ENCODE measurements around the gene CFAP99.

Gene CFAP99

DNA sequence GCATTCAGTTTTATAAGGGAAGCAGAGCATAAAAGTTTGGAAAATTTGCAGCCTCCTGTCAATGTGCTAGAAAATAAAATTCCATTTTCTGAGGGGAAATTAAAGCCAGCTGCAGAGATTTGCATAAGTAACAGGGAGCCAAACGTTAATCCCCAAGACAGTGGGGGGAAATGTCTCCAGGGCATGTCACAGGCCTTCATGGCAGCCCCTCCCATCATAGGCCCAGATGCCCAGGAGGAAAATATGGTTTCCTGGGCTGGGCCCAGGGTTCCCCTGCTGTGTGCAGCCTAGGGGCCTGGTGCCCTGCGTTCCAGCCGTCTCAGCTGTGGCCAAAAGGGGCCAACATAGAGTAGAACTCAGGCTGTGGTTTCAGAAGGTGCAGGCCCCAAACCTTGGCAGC, 59.5 kb downstream of the CFAP99 start:
- DNase-seq = no peak

DNA sequence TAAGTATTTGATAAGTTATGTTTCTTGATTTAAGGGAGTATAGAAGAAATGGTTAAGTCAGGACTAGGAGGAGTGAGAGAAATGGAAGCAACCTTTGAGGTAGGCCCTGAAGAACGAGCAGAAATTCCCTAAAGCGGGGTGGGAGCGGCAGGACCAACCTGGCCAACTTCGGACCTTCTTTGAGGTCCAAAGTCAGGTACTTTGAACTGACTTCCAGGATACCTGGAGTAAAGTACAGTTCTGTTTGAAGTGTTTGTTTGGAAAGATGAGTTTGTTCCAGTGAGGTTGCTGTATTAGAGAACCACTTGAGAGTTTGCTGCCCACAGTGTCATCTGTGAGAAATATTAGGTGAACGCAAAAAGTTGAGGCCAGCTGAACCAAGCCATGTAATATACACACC, 61.9 kb downstream of the CFAP99 start:
- DNase-seq = no peak

DNA sequence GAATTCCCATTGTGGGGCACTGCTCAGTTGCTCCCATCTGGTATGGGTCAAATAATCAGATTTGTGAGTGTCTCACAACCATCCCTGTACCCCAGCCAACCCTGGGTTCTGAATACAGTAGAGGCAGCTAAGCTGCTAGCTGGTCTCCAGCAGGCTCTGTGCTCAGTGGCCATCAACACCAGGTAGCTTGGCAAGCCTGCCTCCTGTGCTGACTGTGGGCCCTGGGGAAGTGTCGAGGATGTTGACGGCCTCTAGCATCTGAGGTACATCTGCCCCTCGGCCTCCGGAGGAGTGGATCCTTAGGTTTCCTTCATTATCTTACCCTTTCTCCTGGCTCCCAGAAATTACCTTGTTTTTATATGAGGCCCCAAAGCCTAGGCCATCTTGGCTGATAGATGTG, 63.4 kb downstream of the CFAP99 start:
- no peak for DNase-seq

DNA sequence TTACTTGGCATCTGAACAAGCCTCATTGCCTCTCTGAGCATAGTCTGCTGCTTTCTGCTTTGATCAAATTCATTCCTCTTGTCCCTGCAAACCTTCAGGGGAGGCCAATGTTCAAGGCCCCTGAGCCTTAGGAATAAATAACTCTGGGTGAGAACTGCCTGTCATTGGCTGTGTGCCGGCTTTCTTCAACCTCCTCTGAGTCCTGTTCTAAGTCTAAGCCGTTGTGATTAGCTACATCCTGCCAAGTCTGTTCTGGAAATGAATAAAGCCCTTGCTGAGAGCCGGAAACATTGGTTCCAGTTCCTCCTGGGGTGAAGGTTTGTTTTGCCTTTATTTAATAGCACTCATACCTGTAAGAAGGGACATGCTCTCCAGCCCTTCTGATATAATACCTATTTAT, 63.9 kb downstream of the CFAP99 start:
- no peak for DNase-seq

DNA sequence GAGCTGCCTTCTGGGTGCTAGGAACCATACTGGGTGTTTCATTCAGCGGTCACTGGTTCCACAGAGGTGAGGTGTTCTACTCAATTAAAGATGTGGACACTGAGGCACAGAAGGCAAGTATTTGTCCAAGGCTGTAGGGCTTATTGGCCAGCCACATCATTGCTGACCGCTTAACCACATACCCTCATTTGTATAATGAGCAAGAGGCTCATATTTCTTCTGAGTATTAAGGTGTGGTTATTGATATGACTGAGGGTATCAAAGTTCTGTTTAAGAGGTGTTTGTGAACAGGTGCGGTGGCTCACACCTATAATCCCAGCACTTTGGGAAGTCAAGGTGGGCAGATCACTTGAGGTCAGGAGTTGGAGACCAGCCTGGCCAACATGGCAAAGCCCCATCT, 64.5 kb downstream of the CFAP99 start:
- DNase-seq = no peak

DNA sequence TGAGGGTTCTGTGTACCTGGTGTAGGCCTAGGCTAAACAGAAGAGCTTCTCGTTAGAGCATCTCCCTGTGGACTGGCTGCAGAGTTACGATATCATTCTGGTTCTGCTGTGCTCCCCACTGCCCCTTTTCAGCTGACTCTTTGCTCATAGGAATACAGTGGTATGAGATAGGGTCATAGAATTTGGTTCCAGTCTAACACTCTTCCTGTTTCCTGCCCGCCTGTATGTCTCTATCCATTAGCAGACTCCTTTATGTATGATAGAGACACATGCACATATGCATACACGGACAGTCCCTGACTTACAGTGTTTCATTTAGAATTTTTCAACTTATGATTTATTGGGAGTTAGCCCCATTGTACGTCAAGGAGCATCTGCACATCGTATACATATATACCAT, 65.4 kb downstream of the CFAP99 start:
- no peak for DNase-seq

DNA sequence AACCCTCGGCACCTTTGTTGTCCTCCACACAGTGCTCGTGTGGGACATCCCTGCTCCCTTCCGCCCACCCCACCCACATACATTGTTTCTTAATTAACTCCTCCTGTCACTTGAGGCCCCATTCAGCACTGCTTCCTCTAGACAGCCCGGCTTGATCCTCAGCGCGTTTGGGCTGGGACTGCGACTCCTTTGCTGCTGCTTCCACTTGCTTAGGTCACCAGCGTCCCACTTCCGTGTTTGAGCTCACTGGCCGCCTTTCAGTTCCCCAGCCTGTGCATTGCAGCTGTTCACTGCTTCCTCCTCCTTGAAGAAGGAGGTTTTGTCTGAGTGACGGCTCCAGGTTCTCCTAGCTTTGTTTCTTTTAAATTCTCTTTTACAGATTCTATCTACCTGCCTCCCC, 66.2 kb downstream of the CFAP99 start:
- no peak for DNase-seq

DNA sequence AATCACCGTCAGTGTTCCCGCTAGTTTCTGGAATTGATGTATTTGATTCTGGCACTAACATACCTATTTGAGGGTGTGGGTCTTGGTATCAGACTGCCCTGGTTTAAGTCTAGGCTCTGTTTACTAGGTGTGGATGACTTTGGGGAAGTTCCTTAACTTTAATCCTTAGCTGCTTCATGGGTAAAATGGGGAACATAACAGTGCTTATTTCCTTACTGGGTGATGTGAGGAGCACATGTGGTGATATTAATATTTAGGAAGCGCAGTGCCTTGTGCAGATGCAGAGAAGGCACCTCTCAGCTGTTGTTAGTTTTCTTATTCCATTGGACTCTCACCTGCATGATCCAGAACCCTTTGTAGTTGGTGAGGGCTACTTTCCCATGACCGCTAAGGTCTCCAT, 67.2 kb downstream of the CFAP99 start:
- DNase-seq = no peak

DNA sequence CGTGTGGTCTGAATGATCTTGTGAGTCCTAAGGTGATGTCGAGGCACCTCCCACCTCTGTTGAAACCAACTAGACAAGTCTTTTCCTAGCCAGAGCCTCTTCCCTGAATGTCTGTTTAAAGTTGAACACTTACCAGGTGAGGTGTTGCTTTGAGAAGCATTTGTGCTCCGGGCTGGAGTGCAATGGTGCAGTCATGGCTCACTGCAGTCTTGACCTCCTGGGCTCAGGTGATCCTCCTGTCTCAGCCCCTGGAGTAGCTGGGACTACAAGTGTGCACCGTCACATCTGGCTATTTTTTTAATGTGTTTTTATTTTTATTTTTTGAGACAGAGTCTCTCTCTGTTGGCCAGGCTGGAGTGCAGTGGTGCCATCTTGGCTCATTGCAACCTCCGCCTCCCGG, 68.2 kb downstream of the CFAP99 start:
- no peak for DNase-seq

DNA sequence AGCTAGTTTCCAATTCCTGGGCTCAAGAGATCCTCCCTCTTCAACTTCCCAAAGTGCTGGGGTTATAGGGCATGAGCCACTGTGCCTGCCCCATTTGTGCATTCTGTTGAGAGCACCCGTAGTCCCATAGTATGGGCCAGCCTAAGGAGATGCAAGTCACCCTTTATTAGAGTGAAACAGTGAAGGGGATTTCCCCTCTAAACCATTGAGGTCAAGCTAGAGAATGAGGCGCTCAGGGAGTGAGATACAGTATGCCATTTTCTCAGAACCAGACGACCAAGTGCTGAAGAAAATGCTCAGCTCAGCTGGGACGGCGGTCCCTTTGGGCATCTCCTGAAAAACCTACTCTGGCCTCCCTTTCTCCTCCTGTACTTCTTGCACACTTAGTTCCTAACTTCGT, 68.9 kb downstream of the CFAP99 start:
- no peak for DNase-seq

DNA sequence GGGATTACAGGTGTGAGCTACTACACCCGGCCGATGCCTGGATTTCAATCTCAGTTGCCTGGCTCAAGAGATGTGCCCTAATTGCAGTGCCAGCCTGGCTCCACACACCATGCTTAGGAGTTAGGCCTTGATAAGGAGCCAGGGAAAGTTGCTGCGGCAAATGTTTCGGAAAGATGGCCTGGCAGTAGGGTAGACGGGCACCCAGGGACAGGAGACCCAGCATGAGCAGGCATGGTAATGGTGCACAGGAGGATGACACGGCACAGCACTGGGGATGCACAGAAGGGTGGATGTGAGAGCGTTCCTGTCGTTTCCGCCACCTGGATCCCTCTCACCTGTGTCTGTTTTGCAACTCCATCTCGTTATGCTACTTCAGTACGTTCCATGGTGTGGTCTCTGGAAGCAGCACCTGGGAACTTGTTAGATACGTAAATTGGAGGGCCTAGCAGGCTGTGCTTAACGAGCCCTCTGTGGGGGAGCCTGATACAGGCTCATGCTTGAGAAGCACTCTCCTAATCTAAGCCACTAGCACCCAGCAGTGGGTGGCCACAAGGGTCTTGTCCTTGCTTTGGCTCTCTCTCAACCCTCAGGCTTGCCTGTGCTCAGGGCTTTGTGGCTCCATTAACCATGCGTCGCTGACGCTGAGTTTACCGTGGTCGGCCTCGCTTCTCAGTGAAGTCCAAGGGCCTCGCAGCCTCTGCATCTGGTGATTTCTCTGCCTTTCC, 70.5 kb downstream of the CFAP99 start:
- DNase-seq = no peak

DNA sequence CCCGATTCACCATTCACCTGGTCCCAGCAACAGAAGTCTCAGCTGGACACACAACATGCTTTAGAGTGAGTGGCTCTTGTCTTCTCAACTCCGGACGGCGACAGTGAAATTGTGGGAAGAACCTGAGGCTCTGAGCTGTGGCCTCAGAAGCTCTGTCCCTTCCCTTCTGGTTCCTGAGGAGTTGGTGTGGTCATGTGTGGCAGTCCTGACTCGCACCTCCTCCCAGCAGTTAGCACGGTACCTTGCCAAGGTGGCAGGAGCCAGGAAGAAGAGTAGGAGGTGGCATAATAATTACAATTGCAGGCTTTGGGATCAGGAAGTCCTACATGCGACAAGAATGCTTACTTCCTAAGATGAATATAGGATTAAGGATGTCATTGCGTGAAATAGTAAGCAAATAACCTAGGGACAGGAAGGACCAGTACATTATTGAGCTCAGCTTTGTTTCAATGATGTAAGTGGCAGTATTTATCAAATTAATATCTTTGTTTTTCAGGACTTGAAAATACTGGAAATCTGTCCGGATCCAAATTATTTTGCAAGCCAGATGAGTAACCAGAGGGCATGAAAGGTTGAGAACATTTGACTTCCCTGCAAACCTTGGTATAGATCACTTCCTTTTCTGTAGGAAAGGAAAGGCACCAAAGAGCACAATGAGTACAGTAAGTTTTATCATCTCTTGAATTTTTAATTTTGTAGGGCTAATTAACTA, 71.2 kb downstream of the CFAP99 start:
- DNase-seq = no peak

DNA sequence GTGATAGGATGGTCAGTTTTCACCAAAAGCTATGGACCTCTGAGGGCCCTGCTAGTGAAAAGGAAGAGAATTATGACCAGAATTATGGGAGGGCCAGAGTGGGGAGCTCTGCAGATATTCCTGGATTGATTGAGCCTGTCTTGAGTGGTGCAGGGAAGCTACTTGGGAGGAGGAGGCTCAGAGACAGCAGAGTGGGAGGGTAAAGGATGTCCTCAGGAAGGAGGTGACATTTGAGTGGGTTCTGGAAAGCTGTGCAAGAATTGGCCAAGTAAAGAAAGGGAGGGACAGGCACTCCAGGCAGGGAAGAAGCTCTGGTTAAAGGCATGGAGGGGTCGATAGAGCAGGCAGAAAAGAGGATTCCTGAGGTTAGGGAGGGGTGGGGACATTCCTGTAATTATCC, 74.2 kb downstream of the CFAP99 start:
- no peak for DNase-seq

DNA sequence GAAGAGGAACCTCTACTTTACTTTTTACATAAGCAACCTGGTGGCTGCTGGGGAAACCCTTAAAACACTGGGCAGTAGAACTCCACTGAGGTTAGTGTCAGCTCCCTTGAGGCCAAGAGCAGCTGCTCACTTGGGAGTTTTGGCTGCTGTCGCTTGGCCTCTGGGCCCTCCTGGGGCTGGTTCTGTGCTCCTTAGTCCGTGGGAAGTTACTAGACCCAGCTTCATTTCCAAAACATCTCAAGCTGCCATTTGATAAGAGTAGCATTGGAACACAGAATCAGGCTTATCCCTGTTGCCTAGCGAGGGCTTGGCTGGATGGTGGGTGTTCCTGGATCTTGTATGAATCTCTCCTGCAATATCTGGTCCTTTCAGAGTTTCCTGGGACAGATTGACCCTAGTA, 76.2 kb downstream of the CFAP99 start:
- no peak for DNase-seq

DNA sequence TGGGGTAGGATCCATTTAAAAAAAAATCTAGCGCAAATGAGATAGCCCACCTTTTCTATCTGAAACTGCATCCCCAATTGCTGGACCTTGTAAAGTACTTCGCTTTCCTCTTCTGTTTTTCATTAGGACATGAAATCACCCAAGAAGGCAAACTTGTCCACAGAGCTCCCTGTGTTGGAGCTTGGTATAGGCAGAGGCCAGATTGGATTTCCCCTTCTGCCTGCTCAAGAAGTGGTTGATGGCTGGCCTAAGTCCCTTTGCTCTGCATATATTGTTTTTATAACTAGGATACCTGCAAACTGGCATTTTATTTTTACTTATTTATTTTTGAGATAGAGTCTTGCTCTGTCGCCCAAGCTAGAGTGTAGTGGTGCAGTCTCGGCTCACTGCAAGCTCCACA, 78.6 kb downstream of the CFAP99 start:
- no peak for DNase-seq

DNA sequence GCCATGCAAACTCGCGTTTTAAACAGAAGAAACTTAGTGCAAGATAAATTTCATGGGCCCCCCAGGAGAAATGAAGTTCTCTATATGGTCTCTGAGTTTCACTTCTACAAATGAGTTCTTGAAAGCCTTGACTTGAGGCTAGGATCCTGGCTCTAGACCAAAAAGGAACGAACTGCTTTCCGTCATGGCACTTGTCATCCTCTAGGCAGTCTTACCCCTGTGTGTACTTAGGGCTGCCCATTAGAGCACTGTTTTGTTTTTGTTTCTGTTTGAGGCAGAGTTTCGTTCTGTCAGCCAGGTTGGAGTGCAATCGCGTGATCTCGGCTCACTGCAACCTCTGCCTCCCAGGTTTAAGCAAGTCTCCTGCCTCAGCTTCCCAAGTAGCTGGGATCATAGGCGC, 79.2 kb downstream of the CFAP99 start:
- DNase-seq = no peak

DNA sequence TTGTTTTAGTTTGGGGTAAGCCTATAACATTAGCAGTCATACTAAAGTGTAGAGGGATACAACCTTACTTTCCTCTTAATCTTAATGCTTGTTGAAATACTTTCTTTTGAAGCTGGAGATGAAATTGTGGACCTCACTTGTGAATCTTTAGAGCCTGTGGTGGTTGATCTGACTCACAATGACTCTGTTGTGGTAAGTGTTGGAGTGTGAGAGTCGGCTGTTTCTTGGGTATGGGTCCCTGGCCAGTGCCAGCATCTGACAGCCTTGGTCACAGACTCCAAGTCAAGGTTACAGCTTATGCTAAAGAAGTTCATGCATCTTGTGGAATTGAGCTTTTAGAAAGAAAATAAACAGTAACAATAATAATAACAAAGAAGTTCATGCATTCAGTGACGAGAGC, 81.8 kb downstream of the CFAP99 start:
- DNase-seq = no peak

DNA sequence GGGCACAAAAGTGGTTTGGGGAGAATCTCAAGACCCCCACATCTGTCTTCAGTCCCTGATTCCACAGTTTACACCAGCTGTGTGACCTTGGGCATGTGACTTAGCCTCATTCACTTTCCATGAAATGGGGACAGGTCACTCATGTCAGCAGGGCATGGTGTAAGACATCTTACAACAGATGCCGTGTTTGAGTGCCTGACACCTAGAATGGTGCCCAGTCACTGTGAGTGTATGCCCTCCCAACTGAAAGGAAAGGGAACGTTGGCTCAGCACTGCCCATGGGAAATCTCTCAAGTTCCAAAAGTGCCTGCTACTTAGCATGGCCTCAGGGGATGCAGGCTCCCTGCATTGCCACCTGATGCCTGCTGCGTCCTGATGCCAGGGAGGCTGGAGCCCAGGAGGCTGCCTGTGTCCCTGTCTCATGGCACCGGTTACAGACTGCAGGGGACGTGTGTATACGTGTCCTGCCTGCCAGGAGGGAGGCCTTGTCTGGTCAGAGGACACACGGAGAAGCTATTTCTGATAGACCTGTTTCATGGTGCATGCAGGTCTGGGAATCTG, 82.4 kb downstream of the CFAP99 start:
- no peak for DNase-seq

DNA sequence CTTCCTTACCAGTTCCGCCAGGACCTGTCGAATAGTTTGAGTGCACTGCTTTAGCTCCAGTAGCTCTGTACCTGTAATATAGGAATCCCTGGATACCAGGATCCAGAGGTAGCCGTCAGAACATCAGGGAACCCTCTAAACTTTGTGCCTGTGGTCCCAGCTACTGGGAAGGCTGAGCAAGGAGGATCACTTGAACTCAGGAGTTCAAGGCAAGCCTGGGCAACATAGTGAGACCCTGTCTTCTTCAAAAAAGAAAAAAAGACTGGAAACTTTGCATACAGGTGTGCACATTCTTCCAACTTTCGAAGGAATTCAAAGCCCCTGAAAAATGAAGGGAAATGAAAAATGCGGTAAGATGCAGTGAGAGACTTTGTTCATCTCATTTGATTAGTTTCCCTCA, 85.1 kb downstream of the CFAP99 start:
- DNase-seq = no peak

DNA sequence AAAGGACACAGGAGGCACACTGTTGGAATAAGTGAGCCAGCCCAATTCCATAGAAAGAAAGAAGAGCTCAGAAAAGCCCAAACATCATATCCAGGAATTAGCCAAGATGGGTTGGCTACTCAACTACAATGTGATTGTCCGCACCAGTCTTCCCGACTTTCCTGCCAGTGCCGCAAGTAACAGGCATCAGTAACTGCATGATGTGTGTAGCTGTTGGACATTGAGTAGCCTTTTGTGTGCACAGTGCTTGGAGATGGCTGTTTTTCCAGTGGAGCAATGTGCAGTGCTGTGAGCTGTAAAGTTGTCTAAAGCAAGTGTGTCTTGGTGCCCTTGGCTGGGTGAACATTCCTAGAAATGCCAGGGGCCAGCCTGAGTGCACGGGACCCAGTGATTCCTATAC, 88.5 kb downstream of the CFAP99 start:
- DNase-seq = no peak

DNA sequence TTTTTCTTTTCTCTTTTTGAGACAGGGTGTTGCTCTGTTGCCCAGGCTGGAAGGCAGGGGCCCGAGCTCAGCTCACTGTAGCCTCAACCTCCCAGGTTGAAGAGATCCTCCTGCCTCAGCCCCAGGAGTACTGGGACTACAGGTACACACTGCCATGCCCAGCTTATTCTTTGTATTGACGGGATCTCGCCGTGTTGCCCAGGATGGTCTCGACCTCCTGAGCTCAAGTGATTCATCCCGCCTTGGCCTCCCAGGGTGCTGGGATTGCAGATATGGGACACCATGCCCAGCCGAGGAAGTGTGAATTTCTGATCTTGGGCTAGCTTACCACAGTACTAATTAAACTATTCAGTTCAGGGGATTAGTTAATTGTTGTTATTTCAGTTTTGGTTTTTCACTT, 89.1 kb downstream of the CFAP99 start:
- DNase-seq = no peak

DNA sequence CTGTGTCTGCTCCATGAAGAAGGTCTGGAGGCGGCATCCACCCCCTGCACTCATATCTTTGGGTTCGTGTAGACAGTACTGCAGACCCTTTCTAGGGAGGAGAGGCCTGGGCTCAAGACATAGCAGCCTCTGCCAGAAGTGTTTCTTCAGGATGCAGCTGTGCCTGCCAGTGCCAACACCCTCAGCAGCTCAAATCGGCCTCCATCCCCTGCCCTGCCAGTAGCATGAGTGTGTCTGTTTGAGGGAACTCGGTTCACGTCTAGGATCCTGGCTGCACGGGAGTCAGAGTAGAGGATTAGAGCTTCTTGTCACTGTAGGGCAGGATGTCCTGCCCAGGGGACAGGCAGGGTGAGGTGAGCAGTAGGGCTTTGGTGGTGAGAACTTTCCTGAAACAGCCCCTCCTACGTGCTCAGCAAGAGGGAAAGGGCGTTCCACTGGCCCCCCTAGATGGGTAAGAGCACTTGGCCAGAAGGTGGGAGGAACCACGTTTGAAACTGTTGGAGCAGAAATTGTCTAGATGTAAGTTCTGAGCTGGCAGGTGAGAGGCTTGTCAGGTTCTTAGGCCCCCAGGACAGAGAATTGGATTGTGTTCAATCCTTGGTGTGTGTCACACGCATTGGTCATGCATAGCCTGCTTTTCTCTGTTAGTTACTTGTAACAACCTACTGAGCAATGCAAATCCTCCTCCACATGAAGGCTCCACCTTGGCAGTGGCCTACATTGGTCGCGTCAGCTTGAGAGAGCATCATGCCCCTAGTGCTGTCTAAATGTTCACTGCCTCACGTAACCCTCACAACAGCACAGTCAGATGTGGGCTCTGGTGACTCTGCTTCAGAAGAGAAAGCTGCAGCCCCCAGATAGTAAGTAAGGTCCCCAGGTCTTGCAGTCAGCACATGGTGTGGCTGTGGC, 91.8 kb downstream of the CFAP99 start:
- no peak for DNase-seq

DNA sequence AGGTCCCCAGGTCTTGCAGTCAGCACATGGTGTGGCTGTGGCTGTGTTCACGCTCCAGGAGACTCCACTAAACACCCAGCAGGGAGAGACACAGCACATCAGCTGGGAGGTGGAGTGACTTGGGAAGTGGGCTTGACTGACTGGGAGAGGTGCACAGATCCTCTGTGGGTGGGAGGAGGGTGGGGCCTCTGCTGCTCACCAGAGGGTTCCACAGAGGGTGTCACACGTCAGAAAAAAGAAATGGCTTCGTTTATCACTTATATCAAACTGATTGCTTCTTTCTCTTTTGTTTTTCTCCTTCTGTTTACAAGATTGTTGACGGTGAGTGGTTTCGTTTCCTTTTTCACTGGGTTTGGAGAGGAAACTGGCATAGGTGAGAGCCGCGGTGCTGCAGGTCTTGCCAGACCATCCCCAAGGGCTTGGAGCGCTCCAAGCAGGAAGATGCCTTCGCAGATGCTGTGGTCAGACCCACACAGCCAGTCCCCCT, 92.9 kb downstream of the CFAP99 start:
- no peak for DNase-seq
